WTC11 (cell line): Measurements from ENCODE around the gene HYAL2. TPM values are rescaled to one million over a fixed set of nuclear protein-coding genes. Genes with fewer than 3 reads are reported as not detected.

ENCODE experiments used
- ATAC-seq: fragments of 200-7000 bp; cut with Tn5 transposase; 2 replicates; pipeline ENCODE4 v1.10.0; 2021; ENCODE audit warnings: mild to moderate bottlenecking, moderate library complexity
- CTCF ChIA-PET: fragments of 300-600 bp; sonication (Branson Sonifier 250); formaldehyde crosslinking; loops from one replicate; lab custom pipeline; 2021; ENCODE audit warnings: antibody characterized with exemption; lab: Charles Lee
- POLR2A ChIA-PET: fragments of 350-600 bp; sonication (Branson Sonifier 250); formaldehyde crosslinking; loops from one replicate; lab custom pipeline; 2021; ENCODE audit warnings: antibody characterized with exemption; lab: Charles Lee
- DNase-seq: peaks from one replicate; pipeline ENCODE4 v3.0.0; 2021; ENCODE audit warnings: low spot score
- H3K27ac Mint-ChIP-seq: 2 replicates; pipeline ENCODE4 v1.8.0; 2021; ENCODE audit warnings: mixed read lengths
- H3K27me3 Mint-ChIP-seq: 2 replicates; pipeline ENCODE4 v1.8.0; 2021; ENCODE audit warnings: low read depth, mild to moderate bottlenecking, moderate library complexity, mixed read lengths
- H3K36me3 Mint-ChIP-seq: 2 replicates; pipeline ENCODE4 v1.8.0; 2021; ENCODE audit warnings: mixed read lengths
- H3K4me1 Mint-ChIP-seq: 2 replicates; pipeline ENCODE4 v1.8.0; 2022; ENCODE audit warnings: mixed read lengths
- H3K4me3 Mint-ChIP-seq: 2 replicates; pipeline ENCODE4 v1.8.0; 2021; ENCODE audit warnings: mild to moderate bottlenecking, moderate library complexity, mixed read lengths
- H3K9me3 Mint-ChIP-seq: 2 replicates; pipeline ENCODE4 v1.8.0; 2021; ENCODE audit warnings: mixed read lengths
- CBFB ChIP-seq: sonication (generic); formaldehyde crosslinking; IDR thresholded peaks from 2 replicates; pipeline ENCODE4 v1.8.1; 2022; ENCODE audit warnings: mild to moderate bottlenecking, low read depth, missing genetic modification reagents
- E2F4 ChIP-seq: sonication (generic); formaldehyde crosslinking; IDR thresholded peaks from 2 replicates; pipeline ENCODE4 v1.8.1; 2022; ENCODE audit warnings: low read depth, mild to moderate bottlenecking, moderate library complexity, missing genetic modification reagents, borderline replicate concordance
- FOXJ3 ChIP-seq: sonication (generic); formaldehyde crosslinking; IDR thresholded peaks from 2 replicates; pipeline ENCODE4 v1.9.0; 2021; ENCODE audit warnings: missing genetic modification reagents, mild to moderate bottlenecking, borderline replicate concordance
- FOXK1 ChIP-seq: sonication (generic); formaldehyde crosslinking; IDR thresholded peaks from 2 replicates; pipeline ENCODE4 v1.8.0; 2022; ENCODE audit warnings: mild to moderate bottlenecking, moderate library complexity, missing genetic modification reagents
- GABPB1 ChIP-seq: sonication (generic); formaldehyde crosslinking; IDR thresholded peaks from 2 replicates; pipeline ENCODE4 v1.8.1; 2023; ENCODE audit warnings: mild to moderate bottlenecking, missing genetic modification reagents
- JAZF1 ChIP-seq: fragments of 250-450 bp; sonication (Bioruptor Pico); IDR thresholded peaks from 2 replicates; pipeline ENCODE4 v1.9.0; 2021; ENCODE audit warnings: moderate library complexity, mild to moderate bottlenecking, inconsistent platforms
- NFYB ChIP-seq: sonication (generic); formaldehyde crosslinking; conservative IDR thresholded peaks from 2 replicates; pipeline ENCODE4 v1.8.0; 2022; ENCODE audit warnings: low read depth, missing genetic modification reagents
- NR1H2 ChIP-seq: sonication (generic); formaldehyde crosslinking; IDR thresholded peaks from 2 replicates; pipeline ENCODE4 v1.9.0; 2021; ENCODE audit warnings: mild to moderate bottlenecking, moderate library complexity, missing genetic modification reagents
- NR2C2 ChIP-seq: sonication (generic); formaldehyde crosslinking; IDR thresholded peaks from 2 replicates; pipeline ENCODE4 v1.8.0; 2022; ENCODE audit warnings: mild to moderate bottlenecking, missing genetic modification reagents
- USF1 ChIP-seq: sonication (generic); formaldehyde crosslinking; IDR thresholded peaks from 2 replicates; pipeline ENCODE4 v1.8.0; 2022; ENCODE audit warnings: mild to moderate bottlenecking, missing genetic modification reagents
- USF2 ChIP-seq: sonication (generic); formaldehyde crosslinking; IDR thresholded peaks from 2 replicates; pipeline ENCODE4 v1.8.1; 2023; ENCODE audit warnings: mild to moderate bottlenecking, missing genetic modification reagents, moderate library complexity
- ZNF317 ChIP-seq: sonication (generic); formaldehyde crosslinking; IDR thresholded peaks from 2 replicates; pipeline ENCODE4 v1.8.1; 2023; ENCODE audit warnings: low read depth, mild to moderate bottlenecking, moderate library complexity, missing genetic modification reagents, borderline replicate concordance
- ZNF416 ChIP-seq: fragments of 250-450 bp; sonication (Bioruptor Pico); IDR thresholded peaks from 2 replicates; pipeline ENCODE4 v1.9.0; 2021; ENCODE audit warnings: mild to moderate bottlenecking, inconsistent platforms
- total RNA-seq: library from RNA; stranded (reverse); gene quantifications from 3 replicates; pipeline ENCODE4 v1.2.3, GENCODE V29; 2021
- TF ChIP-seq, protein P1 (sequence below): sonication (generic); formaldehyde crosslinking; IDR thresholded peaks from 2 replicates; pipeline ENCODE4 v1.8.0; 2022; ENCODE audit warnings: mild to moderate bottlenecking, missing genetic modification reagents
- TF ChIP-seq, protein P2 (sequence below): fragments of 250-450 bp; sonication (Bioruptor Pico); conservative IDR thresholded peaks from 2 replicates; pipeline ENCODE4 v1.9.0; 2021; ENCODE audit warnings: mild to moderate bottlenecking
- TF ChIP-seq, protein P3 (sequence below): sonication (generic); formaldehyde crosslinking; IDR thresholded peaks from 2 replicates; pipeline ENCODE4 v1.8.1; 2022; ENCODE audit warnings: mild to moderate bottlenecking, missing genetic modification reagents, moderate library complexity, borderline replicate concordance

The HYAL2 gene
- total RNA-seq, 1 experiment from 2014 or later: 58.0 TPM

- peaks cover 12% of the 10 kb centered on the region for H3K4me1 Mint-ChIP-seq
- H3K27ac Mint-ChIP-seq: no peak overlapping the region
- H3K27me3 Mint-ChIP-seq: no peaks in the 10 kb centered on the region; the same call in 1 of the 2 replicates
- DNase-seq (no peak), ATAC-seq (no peak)
- ChIA-PET CTCF (interaction anchor here (0.6 kb wide), 1 partner anchor 62 kb away, joined by 3 read pairs; no protein-coding TSS in a partner anchor), POLR2A (interaction anchor here (0.9 kb wide), 1 partner anchor 9 kb away, joined by 3 read pairs; no protein-coding TSS in a partner anchor)
- peaks cover 21% of the 10 kb centered on the region for H3K36me3 Mint-ChIP-seq
- H3K4me3 Mint-ChIP-seq: no peak overlapping the region
- no peaks in the 10 kb centered on the region for H3K9me3 Mint-ChIP-seq
- TF ChIP-seq, protein P1, sequence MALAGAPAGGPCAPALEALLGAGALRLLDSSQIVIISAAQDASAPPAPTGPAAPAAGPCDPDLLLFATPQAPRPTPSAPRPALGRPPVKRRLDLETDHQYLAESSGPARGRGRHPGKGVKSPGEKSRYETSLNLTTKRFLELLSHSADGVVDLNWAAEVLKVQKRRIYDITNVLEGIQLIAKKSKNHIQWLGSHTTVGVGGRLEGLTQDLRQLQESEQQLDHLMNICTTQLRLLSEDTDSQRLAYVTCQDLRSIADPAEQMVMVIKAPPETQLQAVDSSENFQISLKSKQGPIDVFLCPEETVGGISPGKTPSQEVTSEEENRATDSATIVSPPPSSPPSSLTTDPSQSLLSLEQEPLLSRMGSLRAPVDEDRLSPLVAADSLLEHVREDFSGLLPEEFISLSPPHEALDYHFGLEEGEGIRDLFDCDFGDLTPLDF (CRISPR knock-in tag): no peak
- no peak for TF ChIP-seq FOXJ3 (CRISPR knock-in tag)
- TF ChIP-seq, protein P2, sequence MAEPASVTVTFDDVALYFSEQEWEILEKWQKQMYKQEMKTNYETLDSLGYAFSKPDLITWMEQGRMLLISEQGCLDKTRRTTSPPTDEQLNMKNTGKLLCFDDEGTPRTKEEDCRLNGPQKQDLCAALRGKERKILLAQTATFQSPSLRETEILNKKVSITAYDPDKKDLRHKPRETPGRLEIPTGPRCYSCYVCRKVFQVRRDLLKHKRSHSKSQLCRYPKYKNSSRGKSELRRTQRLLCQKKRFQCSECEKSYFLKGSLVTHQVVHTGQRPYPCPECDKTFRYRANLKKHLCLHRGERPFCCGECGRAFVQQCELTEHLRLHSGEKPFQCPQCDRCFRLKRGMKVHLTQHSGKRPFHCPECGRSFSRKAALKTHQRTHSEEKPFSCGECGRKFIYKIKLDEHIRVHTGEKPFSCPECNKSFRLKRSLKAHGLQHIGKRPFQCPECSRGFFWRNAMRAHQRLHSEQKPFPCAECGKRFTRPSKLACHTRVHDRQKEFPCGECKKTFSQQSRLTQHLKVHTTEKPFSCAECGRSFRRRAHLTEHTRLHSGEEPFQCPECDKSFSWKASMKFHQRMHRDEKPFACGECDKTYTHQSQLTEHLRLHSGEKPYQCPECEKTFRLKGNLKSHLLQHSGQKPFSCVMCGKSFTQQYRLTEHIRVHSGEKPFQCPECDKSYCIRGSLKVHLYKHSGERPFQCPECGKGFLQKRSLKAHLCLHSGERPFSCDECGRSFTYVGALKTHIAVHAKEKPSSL: no peak
- no peak for TF ChIP-seq FOXK1 (CRISPR knock-in tag)
- TF ChIP-seq NR2C2 (CRISPR knock-in tag): no peak
- TF ChIP-seq E2F4 (CRISPR knock-in tag): no peak
- no peak for TF ChIP-seq NR1H2
- no peak for TF ChIP-seq JAZF1
- TF ChIP-seq, protein P3, sequence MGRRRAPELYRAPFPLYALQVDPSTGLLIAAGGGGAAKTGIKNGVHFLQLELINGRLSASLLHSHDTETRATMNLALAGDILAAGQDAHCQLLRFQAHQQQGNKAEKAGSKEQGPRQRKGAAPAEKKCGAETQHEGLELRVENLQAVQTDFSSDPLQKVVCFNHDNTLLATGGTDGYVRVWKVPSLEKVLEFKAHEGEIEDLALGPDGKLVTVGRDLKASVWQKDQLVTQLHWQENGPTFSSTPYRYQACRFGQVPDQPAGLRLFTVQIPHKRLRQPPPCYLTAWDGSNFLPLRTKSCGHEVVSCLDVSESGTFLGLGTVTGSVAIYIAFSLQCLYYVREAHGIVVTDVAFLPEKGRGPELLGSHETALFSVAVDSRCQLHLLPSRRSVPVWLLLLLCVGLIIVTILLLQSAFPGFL (CRISPR knock-in tag): no peak
- no peak for TF ChIP-seq CBFB (CRISPR knock-in tag)
- no peak for TF ChIP-seq USF2 (CRISPR knock-in tag)
These were observed 33.4 kb downstream of the HYAL2 start for GRCh38 chr3:50289130-50289529.

GRCh38 chr3:50288387-50289007, 34.0 kb downstream of the HYAL2 start:
- Mint-ChIP-seq H3K27ac (no peak overlapping the region), H3K4me1 (peaks cover 12% of the 10 kb centered on the region), H3K4me3 (no peak overlapping the region), H3K9me3 (no peaks in the 10 kb centered on the region), H3K27me3 (no peaks in the 10 kb centered on the region; the same call in 1 of the 2 replicates)
- CTCF ChIA-PET: no interaction called here
- DNase-seq: no peak
- ATAC-seq: no peak
- POLR2A ChIA-PET: no interaction called here
- TF ChIP-seq GABPB1 (no peak), ZNF416 (CRISPR knock-in tag) (no peak), ZNF317 (CRISPR knock-in tag) (no peak), NFYB (no peak), USF1 (no peak), FOXK1 (CRISPR knock-in tag) (no peak)
- TF ChIP-seq, all 79 proteins: peak for 0
- H3K36me3 Mint-ChIP-seq: peaks cover 21% of the 10 kb centered on the region
